Measurements from ENCODE around the gene TMEM72. TPM values are rescaled to one million over a fixed set of nuclear protein-coding genes. Genes with fewer than 3 reads are reported as not detected.

TMEM72 gene
- total RNA-seq, 1 donor, result not detected

DNA sequence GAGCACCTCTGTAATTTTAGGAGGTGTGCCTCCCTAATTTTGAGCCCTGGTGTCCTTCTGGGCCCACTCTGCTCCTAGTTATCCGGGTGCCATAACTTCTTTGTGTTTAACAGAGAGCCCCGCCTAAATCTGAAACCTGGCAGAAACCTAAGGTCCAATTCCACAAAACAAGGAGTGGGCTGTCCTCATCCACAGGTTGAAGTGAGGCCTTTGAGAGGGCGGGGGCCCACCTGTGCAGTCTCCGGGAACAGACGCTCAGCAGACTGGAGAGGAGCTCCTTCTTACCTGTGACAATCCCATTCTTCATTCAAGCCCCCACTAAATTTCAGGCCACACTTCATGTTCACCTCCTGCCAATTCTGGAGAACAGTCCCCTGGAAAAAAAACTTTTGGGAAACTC lies 10.9 kb downstream of the TMEM72 start:
- peaks cover 30% of the 10 kb centered on the region for H3K27me3 ChIP-seq (ENCODE audit: insufficient read depth, low read length)
- no peak overlapping the region for H3K4me2 ChIP-seq (ENCODE audit: insufficient read depth, low read length)
- no peak overlapping the region for H3K27ac ChIP-seq (ENCODE audit: low read depth, low read length)
- no peak for DNase-seq (ENCODE audit: insufficient read length, low spot score, missing footprints)
- no peaks in the 10 kb centered on the region for H3K79me2 ChIP-seq (ENCODE audit: insufficient read depth, low read length)
- no peaks in the 10 kb centered on the region for H3K4me1 ChIP-seq (ENCODE audit: insufficient read depth, low read length)
- H2AFZ ChIP-seq (ENCODE audit: low read length), result no peak overlapping the region
- H3K9me3 ChIP-seq (ENCODE audit: low read depth, low read length), result no peaks in the 10 kb centered on the region
- TF ChIP-seq, protein P1, sequence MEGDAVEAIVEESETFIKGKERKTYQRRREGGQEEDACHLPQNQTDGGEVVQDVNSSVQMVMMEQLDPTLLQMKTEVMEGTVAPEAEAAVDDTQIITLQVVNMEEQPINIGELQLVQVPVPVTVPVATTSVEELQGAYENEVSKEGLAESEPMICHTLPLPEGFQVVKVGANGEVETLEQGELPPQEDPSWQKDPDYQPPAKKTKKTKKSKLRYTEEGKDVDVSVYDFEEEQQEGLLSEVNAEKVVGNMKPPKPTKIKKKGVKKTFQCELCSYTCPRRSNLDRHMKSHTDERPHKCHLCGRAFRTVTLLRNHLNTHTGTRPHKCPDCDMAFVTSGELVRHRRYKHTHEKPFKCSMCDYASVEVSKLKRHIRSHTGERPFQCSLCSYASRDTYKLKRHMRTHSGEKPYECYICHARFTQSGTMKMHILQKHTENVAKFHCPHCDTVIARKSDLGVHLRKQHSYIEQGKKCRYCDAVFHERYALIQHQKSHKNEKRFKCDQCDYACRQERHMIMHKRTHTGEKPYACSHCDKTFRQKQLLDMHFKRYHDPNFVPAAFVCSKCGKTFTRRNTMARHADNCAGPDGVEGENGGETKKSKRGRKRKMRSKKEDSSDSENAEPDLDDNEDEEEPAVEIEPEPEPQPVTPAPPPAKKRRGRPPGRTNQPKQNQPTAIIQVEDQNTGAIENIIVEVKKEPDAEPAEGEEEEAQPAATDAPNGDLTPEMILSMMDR (IDR thresholded peaks at IDR 0.05; ENCODE audit: extremely low read depth, low read depth, low read length), result no peak
- H3K4me3 ChIP-seq (ENCODE audit: insufficient read depth, low read length), result no peak overlapping the region
- H3K36me3 ChIP-seq (ENCODE audit: insufficient read depth, low read length), result no peaks in the 10 kb centered on the region
- no peaks in the 10 kb centered on the region for H4K20me1 ChIP-seq (ENCODE audit: insufficient read depth, low read length)

DNA sequence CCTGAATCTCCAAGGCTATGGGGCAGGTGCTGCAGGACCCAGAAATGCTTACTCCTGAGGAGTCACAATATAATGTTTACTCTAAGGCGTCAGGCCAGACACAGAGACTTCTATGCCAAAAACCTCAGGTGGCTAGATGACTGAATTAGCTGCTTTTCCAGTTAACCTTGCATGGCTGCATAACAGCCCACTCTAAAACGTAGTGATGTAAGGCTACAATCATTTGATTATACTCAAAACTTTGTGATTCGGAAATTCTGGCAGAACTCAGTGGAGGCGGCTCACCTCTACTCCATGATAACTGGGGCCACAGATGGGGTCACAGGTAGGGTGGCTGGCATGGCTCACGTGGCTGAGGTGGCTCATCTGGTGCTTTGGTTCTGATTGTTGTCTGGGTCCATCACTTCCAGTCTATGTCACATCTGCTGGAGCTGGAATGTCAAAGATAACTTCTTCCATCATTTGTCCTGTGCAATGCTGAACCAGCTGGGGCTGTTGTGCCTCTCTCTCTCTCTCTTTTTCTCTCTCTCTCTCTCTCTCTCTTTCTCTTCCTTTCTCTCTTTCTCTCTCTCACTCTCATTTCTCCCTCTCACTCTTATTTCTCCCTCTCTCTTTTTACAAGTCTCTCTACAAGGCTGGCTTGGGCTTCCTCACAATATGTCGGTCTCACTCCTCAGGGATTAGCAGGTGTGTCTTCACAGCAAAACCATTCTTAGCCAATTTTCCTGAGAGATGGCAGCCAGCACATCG lies 11.8 kb downstream of the TMEM72 start:
- Histone ChIP-seq H3K4me3 (ENCODE audit: insufficient read depth, low read length) (no peak overlapping the region), H4K20me1 (ENCODE audit: insufficient read depth, low read length) (no peaks in the 10 kb centered on the region), H3K27me3 (ENCODE audit: insufficient read depth, low read length) (peaks cover 29% of the 10 kb centered on the region), H3K9me3 (ENCODE audit: low read depth, low read length) (no peaks in the 10 kb centered on the region), H3K79me2 (ENCODE audit: insufficient read depth, low read length) (no peaks in the 10 kb centered on the region), H2AFZ (ENCODE audit: low read length) (no peak overlapping the region), H3K4me2 (ENCODE audit: insufficient read depth, low read length) (no peak overlapping the region), H3K4me1 (ENCODE audit: insufficient read depth, low read length) (peaks cover 2% of the 10 kb centered on the region), H3K36me3 (ENCODE audit: insufficient read depth, low read length) (no peaks in the 10 kb centered on the region), H3K27ac (ENCODE audit: low read depth, low read length) (no peak overlapping the region)
- no peak for DNase-seq (ENCODE audit: insufficient read length, low spot score, missing footprints)
- TF ChIP-seq, protein P1 (IDR thresholded peaks at IDR 0.05; ENCODE audit: extremely low read depth, low read depth, low read length), result no peak

DNA sequence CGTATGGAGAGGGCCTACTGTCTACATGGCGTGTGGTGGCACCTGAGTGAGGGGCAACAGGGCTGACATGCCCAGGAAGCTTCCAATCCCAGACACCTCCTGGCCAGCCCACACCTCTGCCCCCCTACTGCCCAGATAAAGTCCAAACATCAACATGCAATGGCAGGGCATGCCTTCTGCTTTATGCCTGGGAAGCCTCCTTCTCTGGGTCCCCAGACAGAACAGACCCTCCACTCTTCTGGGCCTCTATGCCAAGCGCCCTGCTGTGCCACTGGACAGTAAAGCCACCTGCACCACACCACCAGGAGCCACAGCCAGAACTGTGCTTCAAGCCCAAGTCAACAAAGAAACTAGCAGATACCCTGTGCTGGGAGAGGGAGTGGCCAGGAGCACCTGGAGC lies 12.5 kb downstream of the TMEM72 start:
- TF ChIP-seq, protein P1 (IDR thresholded peaks at IDR 0.05; ENCODE audit: extremely low read depth, low read depth, low read length), result no peak
- Histone ChIP-seq H3K4me1 (ENCODE audit: insufficient read depth, low read length) (peaks cover 2% of the 10 kb centered on the region), H2AFZ (ENCODE audit: low read length) (no peak overlapping the region), H3K27me3 (ENCODE audit: insufficient read depth, low read length) (peaks cover 22% of the 10 kb centered on the region), H3K4me3 (ENCODE audit: insufficient read depth, low read length) (no peak overlapping the region), H3K27ac (ENCODE audit: low read depth, low read length) (no peak overlapping the region), H3K4me2 (ENCODE audit: insufficient read depth, low read length) (no peak overlapping the region), H3K79me2 (ENCODE audit: insufficient read depth, low read length) (no peaks in the 10 kb centered on the region), H3K9me3 (ENCODE audit: low read depth, low read length) (no peaks in the 10 kb centered on the region), H3K36me3 (ENCODE audit: insufficient read depth, low read length) (no peaks in the 10 kb centered on the region), H4K20me1 (ENCODE audit: insufficient read depth, low read length) (no peaks in the 10 kb centered on the region)
- DNase-seq (ENCODE audit: insufficient read length, low spot score, missing footprints), result no peak

DNA sequence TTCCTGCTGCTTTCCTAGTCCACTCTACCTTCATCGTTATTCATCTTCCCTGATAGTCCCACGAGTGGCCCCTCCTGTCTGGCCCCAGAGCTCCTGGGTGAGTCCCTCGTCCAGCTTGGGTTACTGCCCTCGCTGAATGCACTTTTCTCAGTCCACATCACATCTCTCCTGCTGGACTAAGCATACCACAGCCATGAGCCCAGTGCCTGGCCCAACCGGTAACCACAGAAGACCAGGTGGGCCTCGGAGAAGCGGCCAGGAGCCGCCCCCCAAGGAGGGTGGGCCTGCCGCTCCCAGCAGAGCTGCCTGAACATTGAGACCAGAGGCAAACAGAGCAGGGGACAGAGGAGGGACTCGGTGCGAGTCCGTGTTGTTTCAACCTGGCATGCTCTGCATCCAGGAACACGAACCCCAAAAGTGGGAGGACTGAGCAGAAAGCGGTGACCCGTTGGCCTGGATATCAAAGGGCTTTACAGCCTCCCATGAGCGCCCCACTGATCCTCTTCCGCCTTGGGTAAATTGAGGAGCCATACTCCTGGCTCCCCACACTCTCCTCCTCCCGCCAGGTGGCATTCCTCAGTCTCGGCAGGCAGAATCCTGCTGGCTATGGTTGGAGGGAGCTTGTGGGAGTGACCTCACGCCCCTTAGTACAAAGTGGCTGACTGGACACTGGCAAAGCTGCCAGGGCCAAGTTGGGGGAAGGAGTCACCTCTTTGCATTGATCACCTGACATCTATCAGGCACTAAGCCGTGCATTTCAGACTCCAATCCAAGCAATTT lies 13.3 kb downstream of the TMEM72 start:
- H3K36me3 ChIP-seq (ENCODE audit: insufficient read depth, low read length), result no peaks in the 10 kb centered on the region
- no peak overlapping the region for H2AFZ ChIP-seq (ENCODE audit: low read length)
- no peak overlapping the region for H3K4me3 ChIP-seq (ENCODE audit: insufficient read depth, low read length)
- no peak for DNase-seq (ENCODE audit: insufficient read length, low spot score, missing footprints)
- no peaks in the 10 kb centered on the region for H3K9me3 ChIP-seq (ENCODE audit: low read depth, low read length)
- no peaks in the 10 kb centered on the region for H3K79me2 ChIP-seq (ENCODE audit: insufficient read depth, low read length)
- H4K20me1 ChIP-seq (ENCODE audit: insufficient read depth, low read length), result no peaks in the 10 kb centered on the region
- no peak overlapping the region for H3K4me2 ChIP-seq (ENCODE audit: insufficient read depth, low read length)
- TF ChIP-seq, protein P1 (IDR thresholded peaks at IDR 0.05; ENCODE audit: extremely low read depth, low read depth, low read length), result no peak
- no peak overlapping the region for H3K27ac ChIP-seq (ENCODE audit: low read depth, low read length)
- H3K4me1 ChIP-seq (ENCODE audit: insufficient read depth, low read length), result peaks cover 2% of the 10 kb centered on the region
- H3K27me3 ChIP-seq (ENCODE audit: insufficient read depth, low read length), result peaks cover 16% of the 10 kb centered on the region

Data from osteoblast (primary cell).